Upper lobe of left lung (tissue), 4 donors: ENCODE measurements around the gene PDE11A.

ENCODE experiments used
- EP300 ChIP-seq, 4 donors: sonication (generic); formaldehyde crosslinking; IDR thresholded peaks; one replicate each; pipeline ENCODE4 v1.5.1; 2017; ENCODE audit warnings: antibody characterized with exemption in 4 of 4, control low read depth in 2 of 4
- POLR2A ChIP-seq, 4 donors: fragments of 450-650 bp; IDR thresholded peaks; one replicate each; pipeline ENCODE4 v1.5.1; 2016 to 2017; ENCODE audit warnings: antibody characterized with exemption in 4 of 4, mild to moderate bottlenecking in 2 of 4

- TF ChIP-seq EP300 (IDR thresholded peaks at IDR 0.05) (no peak), POLR2A (IDR thresholded peaks at IDR 0.05) (no peak)
Measured at GRCh38 chr2:177873915-177874314, 198.7 kb downstream of the PDE11A start.
